HL-60 (cell line): ENCODE results near the gene WWOX.

ENCODE experiments used
- CTCF ChIP-seq: IDR thresholded peaks from one replicate; pipeline ENCODE4 v1.5.1; 2011; ENCODE audit warnings: low read length, control low read depth, inconsistent platforms; ENCODE audit not compliant: insufficient read depth
- GABPA ChIP-seq: IDR thresholded peaks from 2 replicates; pipeline ENCODE4 v1.6.1; 2012; ENCODE audit warnings: low read depth
- REST ChIP-seq: IDR thresholded peaks from 2 replicates; pipeline ENCODE4 v1.6.1; 2012; ENCODE audit warnings: low read depth; ENCODE audit not compliant: insufficient replicate concordance

GRCh38 chr16:78896280-78896679 lies 796.8 kb downstream of the WWOX start:
- TF ChIP-seq GABPA (no peak), CTCF (no peak), REST (no peak)
